H9 (cell line): Measurements from ENCODE around the gene UROS. TPM values are rescaled to one million over a fixed set of nuclear protein-coding genes. Genes with fewer than 3 reads are reported as not detected.
A peak's percentile ranks its signal among the peaks of the same experiment; 100 is the strongest.

ENCODE experiments used
- DNase-seq: peaks from one replicate; pipeline ENCODE4 v3.0.0-alpha.2; 2017
- H2AFZ ChIP-seq: one replicate; pipeline ENCODE4 v1.6.1; 2013; ENCODE audit warnings: mild to moderate bottlenecking, low read length, control low read depth, moderate library complexity
- H2AK5ac ChIP-seq: 2 replicates; pipeline ENCODE4 v1.6.1; 2013; ENCODE audit warnings: low read length, control low read depth, mixed read lengths; ENCODE audit not compliant: insufficient read length
- H2BK120ac ChIP-seq: one replicate; pipeline ENCODE4 v1.6.1; 2013; ENCODE audit warnings: low read depth, mild to moderate bottlenecking, low read length, control low read depth, inconsistent platforms; ENCODE audit not compliant: poor library complexity, severe bottlenecking
- H2BK12ac ChIP-seq: 2 replicates; pipeline ENCODE4 v1.6.1; 2013; ENCODE audit warnings: low read length, control low read depth, mixed read lengths, low read depth; ENCODE audit not compliant: insufficient read length
- H2BK15ac ChIP-seq: 2 replicates; pipeline ENCODE4 v1.6.1; 2013; ENCODE audit warnings: low read depth, low read length, control low read depth
- H2BK20ac ChIP-seq: one replicate; pipeline ENCODE4 v1.6.1; 2013; ENCODE audit warnings: low read depth, mild to moderate bottlenecking, low read length, control low read depth, inconsistent platforms; ENCODE audit not compliant: poor library complexity, severe bottlenecking
- H2BK5ac ChIP-seq: 2 replicates; pipeline ENCODE4 v1.6.1; 2013; ENCODE audit warnings: low read length, control low read depth, mixed read lengths; ENCODE audit not compliant: insufficient read length
- H3K14ac ChIP-seq: 2 replicates; pipeline ENCODE4 v1.6.1; 2013; ENCODE audit warnings: low read length, control low read depth; ENCODE audit not compliant: insufficient read depth
- H3K18ac ChIP-seq: 2 replicates; pipeline ENCODE4 v1.6.1; 2013; ENCODE audit warnings: low read depth, mild to moderate bottlenecking, mixed read lengths, low read length, control low read depth; ENCODE audit not compliant: insufficient read length
- H3K23ac ChIP-seq: 2 replicates; pipeline ENCODE4 v1.6.1; 2013; ENCODE audit warnings: low read length, control low read depth, mixed read lengths, low read depth; ENCODE audit not compliant: insufficient read length
- H3K23me2 ChIP-seq: 2 replicates; pipeline ENCODE4 v1.6.1; 2013; ENCODE audit warnings: low read depth, mild to moderate bottlenecking, mixed read lengths, low read length, control low read depth; ENCODE audit not compliant: insufficient read length, poor library complexity, severe bottlenecking
- H3K27ac ChIP-seq: 2 replicates; pipeline ENCODE4 v1.5.1; 2013; ENCODE audit warnings: low read length, control low read depth, mixed read lengths, low read depth; ENCODE audit not compliant: insufficient read length
- H3K27me3 ChIP-seq: 2 replicates; pipeline ENCODE4 v1.6.1; 2013; ENCODE audit warnings: low read length, control low read depth, inconsistent platforms; ENCODE audit not compliant: insufficient read depth
- H3K4ac ChIP-seq: 2 replicates; pipeline ENCODE4 v1.6.1; 2013; ENCODE audit warnings: low read depth, mild to moderate bottlenecking, control low read depth, inconsistent platforms, low read length, moderate library complexity
- H3K4me1 ChIP-seq: 2 replicates; pipeline ENCODE4 v1.6.1; 2013; ENCODE audit warnings: low read length, control low read depth, inconsistent platforms; ENCODE audit not compliant: insufficient read depth
- H3K4me2 ChIP-seq: 2 replicates; pipeline ENCODE4 v1.6.1; 2013; ENCODE audit warnings: low read length, control low read depth, mixed read lengths; ENCODE audit not compliant: insufficient read length, insufficient read depth
- H3K56ac ChIP-seq: 2 replicates; pipeline ENCODE4 v1.6.1; 2013; ENCODE audit warnings: low read depth, mild to moderate bottlenecking, mixed read lengths, low read length, control low read depth; ENCODE audit not compliant: insufficient read length
- H3K79me1 ChIP-seq: 2 replicates; pipeline ENCODE4 v1.6.1; 2013; ENCODE audit warnings: low read depth, mild to moderate bottlenecking, moderate library complexity, low read length, control low read depth, inconsistent platforms; ENCODE audit not compliant: insufficient read depth, poor library complexity, severe bottlenecking
- H3K79me2 ChIP-seq: 2 replicates; pipeline ENCODE4 v1.6.1; 2013; ENCODE audit warnings: low read length, control low read depth, inconsistent platforms; ENCODE audit not compliant: insufficient read depth
- H3K9ac ChIP-seq: 2 replicates; pipeline ENCODE4 v1.6.1; 2013; ENCODE audit warnings: low read length, control low read depth, mixed read lengths; ENCODE audit not compliant: insufficient read length; ENCODE audit errors: extremely low read depth
- H3K9me3 ChIP-seq: one replicate; pipeline ENCODE4 v1.6.1; 2013; ENCODE audit warnings: low read depth, low read length, inconsistent platforms; ENCODE audit not compliant: control insufficient read depth
- H3T11ph ChIP-seq: one replicate; pipeline ENCODE4 v1.6.1; 2013; ENCODE audit warnings: mild to moderate bottlenecking, low read length, control low read depth, inconsistent platforms
- H4K20me1 ChIP-seq: one replicate; pipeline ENCODE4 v1.6.1; 2013; ENCODE audit not compliant: control insufficient read depth, insufficient read length, insufficient read depth
- H4K5ac ChIP-seq: 2 replicates; pipeline ENCODE4 v1.6.1; 2013; ENCODE audit warnings: low read depth, mild to moderate bottlenecking, mixed read lengths, low read length, control low read depth; ENCODE audit not compliant: insufficient read length
- H4K8ac ChIP-seq: replicated peaks from 2 replicates; pipeline ENCODE4 v1.6.1; 2013; ENCODE audit warnings: low read length, control low read depth, mixed read lengths, low read depth; ENCODE audit not compliant: insufficient read length
- H4K91ac ChIP-seq: 2 replicates; pipeline ENCODE4 v1.6.1; 2013; ENCODE audit warnings: low read depth, mild to moderate bottlenecking, moderate library complexity, mixed read lengths, low read length, control low read depth; ENCODE audit not compliant: insufficient read length
- H3K27ac Mint-ChIP-seq, 3 experiments: 2 replicates in 2 of 3; 3 replicates in 1 of 3; pipeline ENCODE4 v1.8.0; 2020 to 2021; ENCODE audit warnings: mixed read lengths in 3 of 3, mild to moderate bottlenecking in 1 of 3, moderate library complexity in 1 of 3
- H3K27me3 Mint-ChIP-seq: 2 replicates; pipeline ENCODE4 v1.8.0; 2021; ENCODE audit warnings: low read depth, mild to moderate bottlenecking, moderate library complexity, mixed read lengths
- H3K36me3 Mint-ChIP-seq, 3 experiments: 2 replicates in 2 of 3; 3 replicates in 1 of 3; pipeline ENCODE4 v1.8.0; 2020 to 2021; ENCODE audit warnings: low read depth in 3 of 3, mixed read lengths in 3 of 3; ENCODE audit not compliant: insufficient read depth in 1 of 3
- H3K4me1 Mint-ChIP-seq, 2 experiments: 2 replicates each; pipeline ENCODE4 v1.8.0; 2020; ENCODE audit warnings: mixed read lengths in 2 of 2
- H3K4me3 Mint-ChIP-seq, 2 experiments: 2 replicates in 1 of 2; 3 replicates in 1 of 2; pipeline ENCODE4 v1.8.0; 2020 to 2021; ENCODE audit warnings: mild to moderate bottlenecking in 2 of 2, mixed read lengths in 2 of 2, moderate library complexity in 1 of 2
- H3K9me3 Mint-ChIP-seq, 2 experiments: 2 replicates in 1 of 2; 3 replicates in 1 of 2; pipeline ENCODE4 v1.8.0; 2020; ENCODE audit warnings: mild to moderate bottlenecking in 2 of 2, mixed read lengths in 2 of 2, moderate library complexity in 1 of 2
- CTCF ChIP-seq: fragments of 200-600 bp; sonication (generic); conservative IDR thresholded peaks from 3 replicates; pipeline ENCODE4 v1.8.0; 2021; ENCODE audit warnings: antibody characterized with exemption, mild to moderate bottlenecking
- whole genome bisulfite sequencing: extraction: QIAGEN DNeasy Blood & Tissue Kit; methylation state at CpG from one replicate; pipeline ENCODE4 v1.1.7; 2013; ENCODE audit warnings: missing lambda C conversion rate, low lambda C conversion rate, mixed read lengths; ENCODE audit not compliant: insufficient read length; ENCODE audit errors: extremely low coverage; 5-methylcytosine and 5-hydroxymethylcytosine counted together
- long read RNA-seq: library from polyadenylated mRNA; unstranded; transcript quantifications from one replicate; pipeline ENCODE4 v2.0.0, GENCODE V29; 2020
- total RNA-seq: library from RNA; stranded (reverse); gene quantifications from 2 replicates; pipeline ENCODE4 v1.2.1, GENCODE V29; 2021

Gene UROS
- 41.0 and 42.3 TPM in 2 replicates for total RNA-seq
- long read RNA-seq, transcript UROS-202 (7 exons, 1,556 nt) = minor isoform, 12 of 223 reads
- long read RNA-seq, transcript UROS-204 (10 exons, 1,342 nt) = major isoform, 101 of 223 reads
- long read RNA-seq, partial matches to known transcripts = 40 of 223 reads
- long read RNA-seq, other reads (novel, unspliced or antisense) = 65 of 223 reads

GRCh38 chr10:125822878-125823662 is at the start of gene UROS, which contains the start of gene BCCIP:
Gene UROS (minus strand): TSS chr10:125823258. CDS start chr10:125816499, 6,759 bp downstream.
Gene BCCIP (plus strand): TSS chr10:125823546. CDS start chr10:125823558, 12 bp downstream.
- peak within 1 kb of the TSS; percentile 6 for H4K8ac ChIP-seq
- no peaks in the 10 kb centered on the region for H3K9me3 ChIP-seq
- H2BK5ac ChIP-seq = peak within 1 kb of the TSS; percentile 84
- H4K5ac ChIP-seq = peak within 1 kb of the TSS; percentile 92
- no peaks in the 10 kb centered on the region for H4K20me1 ChIP-seq
- H2BK20ac ChIP-seq = no peak within 1 kb of the TSS
- H3K27ac ChIP-seq = peak within 1 kb of the TSS; percentile 50
- peaks cover 2% of the 10 kb centered on the region for H3K79me1 ChIP-seq
- peak within 1 kb of the TSS; percentile 56 for H2AFZ ChIP-seq
- DNase-seq = peak; percentile 85
- H3K27ac Mint-ChIP-seq = no peak within 1 kb of the TSS
- peaks cover 23% of the 10 kb centered on the region for H3K79me2 ChIP-seq
- H3K27me3 Mint-ChIP-seq = no peaks in the 10 kb centered on the region
- no peak within 1 kb of the TSS for H4K91ac ChIP-seq
- no peaks in the 10 kb centered on the region for H3K9me3 Mint-ChIP-seq
- H3K18ac ChIP-seq = peak within 1 kb of the TSS; percentile 99
- no peak within 1 kb of the TSS for H3K23ac ChIP-seq
- no peak within 1 kb of the TSS for H3T11ph ChIP-seq
- TF ChIP-seq CTCF = no peak
- H2AK5ac ChIP-seq = no peak within 1 kb of the TSS
- peak within 1 kb of the TSS; percentile 53 for H3K4me2 ChIP-seq
- H3K4me1 ChIP-seq = 0 out of 2 replicates have a peak, but pooled peaks cover 2% of the 10 kb centered on the region
- peak within 1 kb of the TSS; percentile 70 to 77; a peak in 4 of 5 replicates for H3K4me3 Mint-ChIP-seq
- H3K4me1 Mint-ChIP-seq = peaks cover 5 to 6% of the 10 kb centered on the region in 2 experiments
- no peak within 1 kb of the TSS for H2BK120ac ChIP-seq
- peak within 1 kb of the TSS; percentile 95 for H3K9ac ChIP-seq
- H3K4ac ChIP-seq = no peak within 1 kb of the TSS
- H2BK12ac ChIP-seq = no peak within 1 kb of the TSS
- no peak within 1 kb of the TSS for H2BK15ac ChIP-seq
- H3K23me2 ChIP-seq = no peaks in the 10 kb centered on the region
- H3K14ac ChIP-seq = peak within 1 kb of the TSS; percentile 99
- H3K56ac ChIP-seq = peak within 1 kb of the TSS; percentile 60
- no peaks in the 10 kb centered on the region for H3K27me3 ChIP-seq
- no CpG with 5 or more reads among the region's 74 CpGs for WGBS
- H3K36me3 Mint-ChIP-seq = peaks cover 14 to 24% (median 24%) of the 10 kb centered on the region in 3 experiments; a peak in 6 of 7 replicates
